Measurements from ENCODE around the gene MRPL33. TPM values are rescaled to one million over a fixed set of nuclear protein-coding genes. Genes with fewer than 3 reads are reported as not detected.

The MRPL33 gene
- total and polyA plus RNA-seq, 2 of the 13 experiments (the other 11 are each of a cell fraction or from before 2014, with no cell fraction given) = 69.7 to 218 TPM

DNA sequence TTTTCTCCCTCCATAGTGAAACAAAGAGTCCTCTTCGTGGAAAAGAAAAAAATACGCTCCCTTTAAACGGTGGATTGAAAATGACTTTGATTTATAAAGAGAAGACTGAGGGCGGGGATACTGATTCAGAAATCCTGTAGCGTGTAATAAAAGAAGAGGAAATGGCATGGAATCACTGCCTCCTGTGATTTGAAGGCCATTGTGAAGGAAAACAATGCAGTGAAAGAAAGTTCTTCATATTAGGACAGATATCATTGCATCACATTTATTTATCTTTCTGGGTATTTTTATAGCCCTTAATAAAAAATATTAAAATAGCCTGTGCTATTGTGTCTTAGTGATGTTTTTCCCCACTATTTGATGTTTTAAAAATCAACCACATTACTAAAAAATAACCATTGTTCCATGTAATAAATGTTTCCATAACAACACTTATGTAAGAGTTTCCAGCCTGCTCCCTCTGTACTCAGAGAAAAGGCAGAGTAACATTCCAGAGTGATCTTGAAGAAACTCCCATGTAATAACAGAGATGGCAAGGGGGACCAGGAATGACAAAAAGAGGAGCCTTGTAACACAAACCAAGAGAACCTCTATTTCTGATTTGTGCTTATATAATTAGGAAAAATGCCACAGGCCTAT is 8.0 kb downstream of the MRPL33 start:
- no TSS peak for BruUV-seq (replicated peaks)
- Histone ChIP-seq H3K4me2 (ENCODE audit: low read depth, low read length) (no peak overlapping the region), H3K4me1 (ENCODE audit: insufficient read depth, low read length) (peaks cover 11% of the 10 kb centered on the region), H3K9ac (ENCODE audit: insufficient read depth, low read depth, low read length) (no peak overlapping the region), H3K27me3 (ENCODE audit: control insufficient read depth in 1 of 2, insufficient read depth in 2 of 2, low read length in 2 of 2) (no peaks in the 10 kb centered on the region), H3K9me3 (ENCODE audit: low read length) (no peaks in the 10 kb centered on the region), H3K4me3 (replicated peaks in 1 of 3; ENCODE audit: insufficient read depth in 1 of 3, low read depth in 2 of 3, low read length in 3 of 3) (no peak overlapping the region), H2AFZ (ENCODE audit: low read length) (no peak overlapping the region), H3K79me2 (ENCODE audit: insufficient read depth, low read length) (peaks cover 41% of the 10 kb centered on the region), H3K27ac (ENCODE audit: extremely low read length, insufficient read depth, low read length) (no peak overlapping the region), H3K36me3 (replicated peaks in 1 of 2; ENCODE audit: control insufficient read depth in 1 of 2, insufficient read depth in 2 of 2, low read length in 2 of 2) (peaks cover 4 to 34% of the 10 kb centered on the region in 2 experiments), H4K20me1 (ENCODE audit: insufficient read depth, low read length) (peaks cover 15% of the 10 kb centered on the region)
- TF ChIP-seq ZNF564 (CRISPR knock-in tag; IDR thresholded peaks at IDR 0.05) = no peak
- no peak for TF ChIP-seq XRCC5 (optimal IDR thresholded peaks at IDR 0.05; ENCODE audit: low read length)
- TF ChIP-seq RAD21 (CRISPR knock-in tag; IDR thresholded peaks at IDR 0.05) = no peak
- no peak for TF ChIP-seq NR1H2 (CRISPR knock-in tag; IDR thresholded peaks at IDR 0.05; ENCODE audit: borderline replicate concordance, low read depth)
- no peak for TF ChIP-seq ZNF224 (CRISPR knock-in tag; IDR thresholded peaks at IDR 0.05)
- TF ChIP-seq ZNF251 (CRISPR knock-in tag; IDR thresholded peaks at IDR 0.05) = no peak
- TF ChIP-seq, protein P1, sequence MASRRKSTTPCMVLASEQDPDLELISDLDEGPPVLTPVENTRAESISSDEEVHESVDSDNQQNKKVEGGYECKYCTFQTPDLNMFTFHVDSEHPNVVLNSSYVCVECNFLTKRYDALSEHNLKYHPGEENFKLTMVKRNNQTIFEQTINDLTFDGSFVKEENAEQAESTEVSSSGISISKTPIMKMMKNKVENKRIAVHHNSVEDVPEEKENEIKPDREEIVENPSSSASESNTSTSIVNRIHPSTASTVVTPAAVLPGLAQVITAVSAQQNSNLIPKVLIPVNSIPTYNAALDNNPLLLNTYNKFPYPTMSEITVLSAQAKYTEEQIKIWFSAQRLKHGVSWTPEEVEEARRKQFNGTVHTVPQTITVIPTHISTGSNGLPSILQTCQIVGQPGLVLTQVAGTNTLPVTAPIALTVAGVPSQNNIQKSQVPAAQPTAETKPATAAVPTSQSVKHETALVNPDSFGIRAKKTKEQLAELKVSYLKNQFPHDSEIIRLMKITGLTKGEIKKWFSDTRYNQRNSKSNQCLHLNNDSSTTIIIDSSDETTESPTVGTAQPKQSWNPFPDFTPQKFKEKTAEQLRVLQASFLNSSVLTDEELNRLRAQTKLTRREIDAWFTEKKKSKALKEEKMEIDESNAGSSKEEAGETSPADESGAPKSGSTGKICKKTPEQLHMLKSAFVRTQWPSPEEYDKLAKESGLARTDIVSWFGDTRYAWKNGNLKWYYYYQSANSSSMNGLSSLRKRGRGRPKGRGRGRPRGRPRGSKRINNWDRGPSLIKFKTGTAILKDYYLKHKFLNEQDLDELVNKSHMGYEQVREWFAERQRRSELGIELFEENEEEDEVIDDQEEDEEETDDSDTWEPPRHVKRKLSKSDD (CRISPR knock-in tag; IDR thresholded peaks at IDR 0.05; ENCODE audit: low read depth) = no peak
- TF ChIP-seq, protein P2, sequence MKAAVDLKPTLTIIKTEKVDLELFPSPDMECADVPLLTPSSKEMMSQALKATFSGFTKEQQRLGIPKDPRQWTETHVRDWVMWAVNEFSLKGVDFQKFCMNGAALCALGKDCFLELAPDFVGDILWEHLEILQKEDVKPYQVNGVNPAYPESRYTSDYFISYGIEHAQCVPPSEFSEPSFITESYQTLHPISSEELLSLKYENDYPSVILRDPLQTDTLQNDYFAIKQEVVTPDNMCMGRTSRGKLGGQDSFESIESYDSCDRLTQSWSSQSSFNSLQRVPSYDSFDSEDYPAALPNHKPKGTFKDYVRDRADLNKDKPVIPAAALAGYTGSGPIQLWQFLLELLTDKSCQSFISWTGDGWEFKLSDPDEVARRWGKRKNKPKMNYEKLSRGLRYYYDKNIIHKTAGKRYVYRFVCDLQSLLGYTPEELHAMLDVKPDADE (CRISPR knock-in tag; IDR thresholded peaks at IDR 0.05) = no peak
- no peak for TF ChIP-seq MED13 (CRISPR knock-in tag; IDR thresholded peaks at IDR 0.05)
- no peak for TF ChIP-seq POLR2AphosphoS5 (IDR thresholded peaks at IDR 0.05; ENCODE audit: low read depth, low read length)
- no peak for TF ChIP-seq SMC3 (IDR thresholded peaks at IDR 0.05; ENCODE audit: low read length)
- TF ChIP-seq, protein P3, sequence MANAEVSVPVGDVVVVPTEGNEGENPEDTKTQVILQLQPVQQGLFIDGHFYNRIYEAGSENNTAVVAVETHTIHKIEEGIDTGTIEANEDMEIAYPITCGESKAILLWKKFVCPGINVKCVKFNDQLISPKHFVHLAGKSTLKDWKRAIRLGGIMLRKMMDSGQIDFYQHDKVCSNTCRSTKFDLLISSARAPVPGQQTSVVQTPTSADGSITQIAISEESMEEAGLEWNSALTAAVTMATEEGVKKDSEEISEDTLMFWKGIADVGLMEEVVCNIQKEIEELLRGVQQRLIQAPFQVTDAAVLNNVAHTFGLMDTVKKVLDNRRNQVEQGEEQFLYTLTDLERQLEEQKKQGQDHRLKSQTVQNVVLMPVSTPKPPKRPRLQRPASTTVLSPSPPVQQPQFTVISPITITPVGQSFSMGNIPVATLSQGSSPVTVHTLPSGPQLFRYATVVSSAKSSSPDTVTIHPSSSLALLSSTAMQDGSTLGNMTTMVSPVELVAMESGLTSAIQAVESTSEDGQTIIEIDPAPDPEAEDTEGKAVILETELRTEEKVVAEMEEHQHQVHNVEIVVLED (CRISPR knock-in tag; IDR thresholded peaks at IDR 0.05; ENCODE audit: borderline replicate concordance) = no peak
- TF ChIP-seq ZNF891 (CRISPR knock-in tag; IDR thresholded peaks at IDR 0.05) = no peak
- TF ChIP-seq, protein P4, sequence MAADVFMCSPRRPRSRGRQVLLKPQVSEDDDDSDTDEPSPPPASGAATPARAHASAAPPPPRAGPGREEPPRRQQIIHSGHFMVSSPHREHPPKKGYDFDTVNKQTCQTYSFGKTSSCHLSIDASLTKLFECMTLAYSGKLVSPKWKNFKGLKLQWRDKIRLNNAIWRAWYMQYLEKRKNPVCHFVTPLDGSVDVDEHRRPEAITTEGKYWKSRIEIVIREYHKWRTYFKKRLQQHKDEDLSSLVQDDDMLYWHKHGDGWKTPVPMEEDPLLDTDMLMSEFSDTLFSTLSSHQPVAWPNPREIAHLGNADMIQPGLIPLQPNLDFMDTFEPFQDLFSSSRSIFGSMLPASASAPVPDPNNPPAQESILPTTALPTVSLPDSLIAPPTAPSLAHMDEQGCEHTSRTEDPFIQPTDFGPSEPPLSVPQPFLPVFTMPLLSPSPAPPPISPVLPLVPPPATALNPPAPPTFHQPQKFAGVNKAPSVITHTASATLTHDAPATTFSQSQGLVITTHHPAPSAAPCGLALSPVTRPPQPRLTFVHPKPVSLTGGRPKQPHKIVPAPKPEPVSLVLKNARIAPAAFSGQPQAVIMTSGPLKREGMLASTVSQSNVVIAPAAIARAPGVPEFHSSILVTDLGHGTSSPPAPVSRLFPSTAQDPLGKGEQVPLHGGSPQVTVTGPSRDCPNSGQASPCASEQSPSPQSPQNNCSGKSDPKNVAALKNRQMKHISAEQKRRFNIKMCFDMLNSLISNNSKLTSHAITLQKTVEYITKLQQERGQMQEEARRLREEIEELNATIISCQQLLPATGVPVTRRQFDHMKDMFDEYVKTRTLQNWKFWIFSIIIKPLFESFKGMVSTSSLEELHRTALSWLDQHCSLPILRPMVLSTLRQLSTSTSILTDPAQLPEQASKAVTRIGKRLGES (CRISPR knock-in tag; IDR thresholded peaks at IDR 0.05; ENCODE audit: borderline replicate concordance) = no peak
- 94% methylated on average over 5 of the region's 5 CpGs for WGBS (ENCODE audit: low lambda C conversion rate)
- POLR2A ChIA-PET = interaction anchor here (1.7 kb wide), 1 partner anchor 27 kb away, joined by 7 read pairs; no protein-coding TSS in a partner anchor
- CTCF ChIA-PET (ENCODE audit: low intra/inter-chr PET ratio, low total read pairs) = no interaction called here
- DNase-seq (ENCODE audit: low spot score) (no peak), FAIRE-seq (no peak), ATAC-seq (no peak)
- in situ Hi-C loops (cut with HindIII; ENCODE audit: extremely low pct_ligation_motif_present, low pct_unique_long_range_greater_than_20kb) (no loop called here), intact Hi-C loops (cut with micrococcal nuclease; ENCODE audit: unreplicated experiment) (no loop called here)
